ENCODE measurements around the gene ST7. TPM values are rescaled to one million over a fixed set of nuclear protein-coding genes. Genes with fewer than 3 reads are reported as not detected.

ST7 gene
- total and polyA plus RNA-seq, 2 experiments from 2014 or later = 9.9 to 18.3 TPM

DNA sequence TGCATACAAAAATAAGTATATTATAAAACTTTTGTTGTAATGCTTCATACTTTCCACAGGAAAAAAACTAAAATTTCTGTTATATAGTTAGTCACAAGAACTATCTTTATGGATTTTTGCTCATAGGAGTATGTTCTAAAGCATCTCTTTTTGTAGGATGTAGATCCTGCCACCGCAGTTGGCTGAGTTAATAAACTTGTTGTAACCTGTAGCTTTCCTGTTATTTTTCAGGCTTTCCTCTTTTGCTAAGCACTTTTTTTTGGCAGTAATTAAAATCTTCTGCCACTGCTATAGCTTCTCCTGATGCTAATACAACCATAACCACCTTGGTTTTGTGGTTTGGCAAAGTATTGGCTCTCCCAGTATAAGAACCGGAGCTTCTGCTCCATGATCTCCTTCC lies 309.2 kb downstream of the ST7 start:
- TF ChIP-seq STAT1 (IDR thresholded peaks at IDR 0.05; ENCODE audit: unreplicated experiment) (no peak), JUNB (IDR thresholded peaks at IDR 0.05; ENCODE audit: unreplicated experiment) (no peak), EZH2 (IDR thresholded peaks at IDR 0.05; ENCODE audit: low read depth, unreplicated experiment) (no peak), CREB1 (CRISPR knock-in tag; IDR thresholded peaks at IDR 0.05; ENCODE audit: low read depth) (no peak), NANOG (IDR thresholded peaks at IDR 0.05; ENCODE audit: borderline replicate concordance) (no peak), ZNF331 (CRISPR knock-in tag; IDR thresholded peaks at IDR 0.05; ENCODE audit: low read depth) (no peak), ZNF114 (CRISPR knock-in tag; IDR thresholded peaks at IDR 0.05) (no peak), EZH2phosphoT487 (IDR thresholded peaks at IDR 0.05; ENCODE audit: unreplicated experiment) (no peak), POLR2AphosphoS5 (IDR thresholded peaks at IDR 0.05; ENCODE audit: low read depth) (no peak)
- TF ChIP-seq, protein P1, sequence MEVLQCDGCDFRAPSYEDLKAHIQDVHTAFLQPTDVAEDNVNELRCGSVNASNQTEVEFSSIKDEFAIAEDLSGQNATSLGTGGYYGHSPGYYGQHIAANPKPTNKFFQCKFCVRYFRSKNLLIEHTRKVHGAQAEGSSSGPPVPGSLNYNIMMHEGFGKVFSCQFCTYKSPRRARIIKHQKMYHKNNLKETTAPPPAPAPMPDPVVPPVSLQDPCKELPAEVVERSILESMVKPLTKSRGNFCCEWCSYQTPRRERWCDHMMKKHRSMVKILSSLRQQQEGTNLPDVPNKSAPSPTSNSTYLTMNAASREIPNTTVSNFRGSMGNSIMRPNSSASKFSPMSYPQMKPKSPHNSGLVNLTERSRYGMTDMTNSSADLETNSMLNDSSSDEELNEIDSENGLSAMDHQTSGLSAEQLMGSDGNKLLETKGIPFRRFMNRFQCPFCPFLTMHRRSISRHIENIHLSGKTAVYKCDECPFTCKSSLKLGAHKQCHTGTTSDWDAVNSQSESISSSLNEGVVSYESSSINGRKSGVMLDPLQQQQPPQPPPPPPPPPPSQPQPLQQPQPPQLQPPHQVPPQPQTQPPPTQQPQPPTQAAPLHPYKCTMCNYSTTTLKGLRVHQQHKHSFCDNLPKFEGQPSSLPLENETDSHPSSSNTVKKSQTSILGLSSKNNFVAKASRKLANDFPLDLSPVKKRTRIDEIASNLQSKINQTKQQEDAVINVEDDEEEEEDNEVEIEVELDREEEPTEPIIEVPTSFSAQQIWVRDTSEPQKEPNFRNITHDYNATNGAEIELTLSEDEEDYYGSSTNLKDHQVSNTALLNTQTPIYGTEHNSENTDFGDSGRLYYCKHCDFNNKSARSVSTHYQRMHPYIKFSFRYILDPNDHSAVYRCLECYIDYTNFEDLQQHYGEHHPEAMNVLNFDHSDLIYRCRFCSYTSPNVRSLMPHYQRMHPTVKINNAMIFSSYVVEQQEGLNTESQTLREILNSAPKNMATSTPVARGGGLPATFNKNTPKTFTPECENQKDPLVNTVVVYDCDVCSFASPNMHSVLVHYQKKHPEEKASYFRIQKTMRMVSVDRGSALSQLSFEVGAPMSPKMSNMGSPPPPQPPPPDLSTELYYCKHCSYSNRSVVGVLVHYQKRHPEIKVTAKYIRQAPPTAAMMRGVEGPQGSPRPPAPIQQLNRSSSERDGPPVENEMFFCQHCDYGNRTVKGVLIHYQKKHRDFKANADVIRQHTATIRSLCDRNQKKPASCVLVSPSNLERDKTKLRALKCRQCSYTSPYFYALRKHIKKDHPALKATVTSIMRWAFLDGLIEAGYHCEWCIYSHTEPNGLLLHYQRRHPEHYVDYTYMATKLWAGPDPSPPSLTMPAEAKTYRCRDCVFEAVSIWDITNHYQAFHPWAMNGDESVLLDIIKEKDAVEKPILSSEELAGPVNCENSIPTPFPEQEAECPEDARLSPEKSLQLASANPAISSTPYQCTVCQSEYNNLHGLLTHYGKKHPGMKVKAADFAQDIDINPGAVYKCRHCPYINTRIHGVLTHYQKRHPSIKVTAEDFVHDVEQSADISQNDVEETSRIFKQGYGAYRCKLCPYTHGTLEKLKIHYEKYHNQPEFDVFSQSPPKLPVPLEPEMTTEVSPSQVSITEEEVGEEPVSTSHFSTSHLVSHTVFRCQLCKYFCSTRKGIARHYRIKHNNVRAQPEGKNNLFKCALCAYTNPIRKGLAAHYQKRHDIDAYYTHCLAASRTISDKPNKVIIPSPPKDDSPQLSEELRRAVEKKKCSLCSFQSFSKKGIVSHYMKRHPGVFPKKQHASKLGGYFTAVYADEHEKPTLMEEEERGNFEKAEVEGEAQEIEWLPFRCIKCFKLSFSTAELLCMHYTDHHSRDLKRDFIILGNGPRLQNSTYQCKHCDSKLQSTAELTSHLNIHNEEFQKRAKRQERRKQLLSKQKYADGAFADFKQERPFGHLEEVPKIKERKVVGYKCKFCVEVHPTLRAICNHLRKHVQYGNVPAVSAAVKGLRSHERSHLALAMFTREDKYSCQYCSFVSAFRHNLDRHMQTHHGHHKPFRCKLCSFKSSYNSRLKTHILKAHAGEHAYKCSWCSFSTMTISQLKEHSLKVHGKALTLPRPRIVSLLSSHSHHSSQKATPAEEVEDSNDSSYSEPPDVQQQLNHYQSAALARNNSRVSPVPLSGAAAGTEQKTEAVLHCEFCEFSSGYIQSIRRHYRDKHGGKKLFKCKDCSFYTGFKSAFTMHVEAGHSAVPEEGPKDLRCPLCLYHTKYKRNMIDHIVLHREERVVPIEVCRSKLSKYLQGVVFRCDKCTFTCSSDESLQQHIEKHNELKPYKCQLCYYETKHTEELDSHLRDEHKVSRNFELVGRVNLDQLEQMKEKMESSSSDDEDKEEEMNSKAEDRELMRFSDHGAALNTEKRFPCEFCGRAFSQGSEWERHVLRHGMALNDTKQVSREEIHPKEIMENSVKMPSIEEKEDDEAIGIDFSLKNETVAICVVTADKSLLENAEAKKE (CRISPR knock-in tag; IDR thresholded peaks at IDR 0.05) = no peak
- TF ChIP-seq, protein P2, sequence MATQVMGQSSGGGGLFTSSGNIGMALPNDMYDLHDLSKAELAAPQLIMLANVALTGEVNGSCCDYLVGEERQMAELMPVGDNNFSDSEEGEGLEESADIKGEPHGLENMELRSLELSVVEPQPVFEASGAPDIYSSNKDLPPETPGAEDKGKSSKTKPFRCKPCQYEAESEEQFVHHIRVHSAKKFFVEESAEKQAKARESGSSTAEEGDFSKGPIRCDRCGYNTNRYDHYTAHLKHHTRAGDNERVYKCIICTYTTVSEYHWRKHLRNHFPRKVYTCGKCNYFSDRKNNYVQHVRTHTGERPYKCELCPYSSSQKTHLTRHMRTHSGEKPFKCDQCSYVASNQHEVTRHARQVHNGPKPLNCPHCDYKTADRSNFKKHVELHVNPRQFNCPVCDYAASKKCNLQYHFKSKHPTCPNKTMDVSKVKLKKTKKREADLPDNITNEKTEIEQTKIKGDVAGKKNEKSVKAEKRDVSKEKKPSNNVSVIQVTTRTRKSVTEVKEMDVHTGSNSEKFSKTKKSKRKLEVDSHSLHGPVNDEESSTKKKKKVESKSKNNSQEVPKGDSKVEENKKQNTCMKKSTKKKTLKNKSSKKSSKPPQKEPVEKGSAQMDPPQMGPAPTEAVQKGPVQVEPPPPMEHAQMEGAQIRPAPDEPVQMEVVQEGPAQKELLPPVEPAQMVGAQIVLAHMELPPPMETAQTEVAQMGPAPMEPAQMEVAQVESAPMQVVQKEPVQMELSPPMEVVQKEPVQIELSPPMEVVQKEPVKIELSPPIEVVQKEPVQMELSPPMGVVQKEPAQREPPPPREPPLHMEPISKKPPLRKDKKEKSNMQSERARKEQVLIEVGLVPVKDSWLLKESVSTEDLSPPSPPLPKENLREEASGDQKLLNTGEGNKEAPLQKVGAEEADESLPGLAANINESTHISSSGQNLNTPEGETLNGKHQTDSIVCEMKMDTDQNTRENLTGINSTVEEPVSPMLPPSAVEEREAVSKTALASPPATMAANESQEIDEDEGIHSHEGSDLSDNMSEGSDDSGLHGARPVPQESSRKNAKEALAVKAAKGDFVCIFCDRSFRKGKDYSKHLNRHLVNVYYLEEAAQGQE (IDR thresholded peaks at IDR 0.05; ENCODE audit: unreplicated experiment) = no peak
- TF ChIP-seq, protein P3, sequence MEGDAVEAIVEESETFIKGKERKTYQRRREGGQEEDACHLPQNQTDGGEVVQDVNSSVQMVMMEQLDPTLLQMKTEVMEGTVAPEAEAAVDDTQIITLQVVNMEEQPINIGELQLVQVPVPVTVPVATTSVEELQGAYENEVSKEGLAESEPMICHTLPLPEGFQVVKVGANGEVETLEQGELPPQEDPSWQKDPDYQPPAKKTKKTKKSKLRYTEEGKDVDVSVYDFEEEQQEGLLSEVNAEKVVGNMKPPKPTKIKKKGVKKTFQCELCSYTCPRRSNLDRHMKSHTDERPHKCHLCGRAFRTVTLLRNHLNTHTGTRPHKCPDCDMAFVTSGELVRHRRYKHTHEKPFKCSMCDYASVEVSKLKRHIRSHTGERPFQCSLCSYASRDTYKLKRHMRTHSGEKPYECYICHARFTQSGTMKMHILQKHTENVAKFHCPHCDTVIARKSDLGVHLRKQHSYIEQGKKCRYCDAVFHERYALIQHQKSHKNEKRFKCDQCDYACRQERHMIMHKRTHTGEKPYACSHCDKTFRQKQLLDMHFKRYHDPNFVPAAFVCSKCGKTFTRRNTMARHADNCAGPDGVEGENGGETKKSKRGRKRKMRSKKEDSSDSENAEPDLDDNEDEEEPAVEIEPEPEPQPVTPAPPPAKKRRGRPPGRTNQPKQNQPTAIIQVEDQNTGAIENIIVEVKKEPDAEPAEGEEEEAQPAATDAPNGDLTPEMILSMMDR (conservative IDR thresholded peaks at IDR 0.05; ENCODE audit: low read depth in 2 of 2) = no peak
- TF ChIP-seq, protein P4, sequence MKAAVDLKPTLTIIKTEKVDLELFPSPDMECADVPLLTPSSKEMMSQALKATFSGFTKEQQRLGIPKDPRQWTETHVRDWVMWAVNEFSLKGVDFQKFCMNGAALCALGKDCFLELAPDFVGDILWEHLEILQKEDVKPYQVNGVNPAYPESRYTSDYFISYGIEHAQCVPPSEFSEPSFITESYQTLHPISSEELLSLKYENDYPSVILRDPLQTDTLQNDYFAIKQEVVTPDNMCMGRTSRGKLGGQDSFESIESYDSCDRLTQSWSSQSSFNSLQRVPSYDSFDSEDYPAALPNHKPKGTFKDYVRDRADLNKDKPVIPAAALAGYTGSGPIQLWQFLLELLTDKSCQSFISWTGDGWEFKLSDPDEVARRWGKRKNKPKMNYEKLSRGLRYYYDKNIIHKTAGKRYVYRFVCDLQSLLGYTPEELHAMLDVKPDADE (IDR thresholded peaks at IDR 0.05) = no peak
- Histone ChIP-seq H4K20me1 (replicated peaks; ENCODE audit: insufficient read depth) (no peaks in the 10 kb centered on the region), H3K4me2 (no peak overlapping the region), H3K4me3 (no peak overlapping the region), H3K27ac (ENCODE audit: low read depth) (no peak overlapping the region), H3K4me1 (ENCODE audit: insufficient read depth) (no peaks in the 10 kb centered on the region), H3K79me2 (replicated peaks; ENCODE audit: insufficient read depth) (no peaks in the 10 kb centered on the region), H3F3A (replicated peaks; ENCODE audit: low read depth) (no peaks in the 10 kb centered on the region), H3K36me3 (ENCODE audit: insufficient read depth) (no peaks in the 10 kb centered on the region), H3K27me3 (ENCODE audit: insufficient read depth) (no peaks in the 10 kb centered on the region), H2AFZ (no peak overlapping the region), H3K9me2 (ENCODE audit: insufficient read depth) (peaks cover 2% of the 10 kb centered on the region; the same call in 1 of the 2 replicates)
- no peaks in the 10 kb centered on the region for H3K4me1 Mint-ChIP-seq
- H3K36me3 Mint-ChIP-seq (ENCODE audit: low read depth) = no peaks in the 10 kb centered on the region
- DNase-seq (ENCODE audit: low spot score) = no peak
- no peaks in the 10 kb centered on the region for H3K27me3 Mint-ChIP-seq (ENCODE audit: insufficient read depth, low read depth, poor library complexity)
- ATAC-seq = no peak
- no peak overlapping the region for H3K27ac Mint-ChIP-seq
- no peak overlapping the region for H3K4me3 Mint-ChIP-seq
- no peaks in the 10 kb centered on the region for H3K9me3 Mint-ChIP-seq
